Measurements from ENCODE around the gene TNS3.

TNS3 gene

DNA sequence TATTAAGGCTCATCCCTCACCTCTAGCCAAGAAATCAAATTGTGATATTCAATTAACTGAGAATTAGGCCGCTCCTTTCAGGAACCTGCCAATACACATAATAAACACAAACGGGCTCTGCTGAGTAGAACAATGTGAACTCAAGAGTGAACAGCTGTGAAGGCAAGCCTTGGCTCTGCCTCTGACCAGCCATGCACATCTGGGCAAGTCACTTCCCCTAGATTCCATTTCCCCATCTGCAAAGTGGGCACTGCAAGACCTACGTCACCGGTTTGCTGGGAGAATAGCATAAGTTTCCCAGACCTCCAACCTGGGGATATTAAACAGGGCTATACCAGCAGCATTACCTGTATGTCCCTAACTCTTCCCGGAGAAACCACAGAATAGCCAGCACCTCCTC is 355.2 kb downstream of the TNS3 start:
- no peak for DNase-seq (ENCODE audit: low read depth)

- no peak for DNase-seq (ENCODE audit: low read depth)
Observed at GRCh38 chr7:47225387-47226131, 356.4 kb downstream of the TNS3 start.

Data from CMK (cell line).